HEK293T (cell line): Measurements from ENCODE around the gene IL10RB.

Experiments used
- BHLHE40 ChIP-seq: fragments of 450-650 bp; IDR thresholded peaks from 2 replicates; pipeline ENCODE4 v1.6.1; 2016; ENCODE audit warnings: mild to moderate bottlenecking, moderate library complexity, borderline replicate concordance
- ELF4 ChIP-seq: fragments of 450-650 bp; IDR thresholded peaks from 2 replicates; pipeline ENCODE4 v1.6.1; 2017; ENCODE audit warnings: antibody characterized with exemption
- FOXM1 ChIP-seq: fragments of 450-650 bp; IDR thresholded peaks from 2 replicates; pipeline ENCODE4 v1.6.1; 2017; ENCODE audit warnings: mild to moderate bottlenecking, borderline replicate concordance
- NFRKB ChIP-seq: fragments of 450-650 bp; IDR thresholded peaks from 2 replicates; pipeline ENCODE4 v1.6.1; 2016; ENCODE audit warnings: mild to moderate bottlenecking, moderate library complexity
- SUZ12 ChIP-seq: fragments of 450-650 bp; IDR thresholded peaks from 2 replicates; pipeline ENCODE4 v1.6.1; 2016; ENCODE audit warnings: mild to moderate bottlenecking
- TARDBP ChIP-seq: fragments of 450-650 bp; IDR thresholded peaks from 2 replicates; pipeline ENCODE4 v1.6.1; 2016
- TF ChIP-seq, protein P1 (sequence below): fragments of 450-650 bp; IDR thresholded peaks from 2 replicates; pipeline ENCODE4 v1.6.1; 2016

DNA sequence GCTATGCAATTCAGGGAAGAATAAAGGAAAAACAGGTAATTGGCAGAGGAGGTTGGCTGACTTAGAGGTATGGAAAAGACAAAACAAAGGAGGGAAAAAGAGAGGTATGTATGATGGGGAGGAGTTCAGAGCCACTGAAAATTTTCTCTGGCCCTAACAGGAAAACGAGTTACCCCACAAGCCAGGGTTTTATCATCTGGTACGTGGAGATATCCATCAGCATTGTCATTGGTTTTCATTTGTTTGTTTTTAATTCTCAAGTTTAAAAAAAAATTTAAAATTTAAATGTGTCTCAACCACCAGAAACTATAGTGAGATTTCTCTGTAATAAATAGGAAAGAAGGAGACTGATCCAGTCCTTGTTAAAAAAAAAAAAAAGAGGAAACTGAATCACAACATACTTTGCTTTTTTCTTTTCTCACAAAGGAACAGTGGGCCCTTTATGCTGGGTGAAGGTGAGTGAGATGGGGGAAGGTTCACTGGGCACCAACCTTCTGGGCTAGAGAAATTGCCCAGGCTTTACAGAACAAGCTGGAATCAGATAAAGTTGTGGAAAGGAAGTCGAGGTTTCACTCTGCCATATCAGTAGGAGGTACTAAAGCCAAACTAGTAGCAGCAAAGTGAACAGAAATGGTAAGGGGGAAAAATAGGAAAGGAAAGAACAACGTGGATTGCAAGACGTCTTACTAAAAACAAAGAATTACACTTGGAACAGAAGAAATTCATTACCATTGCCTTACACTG lies 33.7 kb upstream of the IL10RB start:
- TF ChIP-seq, protein P1, sequence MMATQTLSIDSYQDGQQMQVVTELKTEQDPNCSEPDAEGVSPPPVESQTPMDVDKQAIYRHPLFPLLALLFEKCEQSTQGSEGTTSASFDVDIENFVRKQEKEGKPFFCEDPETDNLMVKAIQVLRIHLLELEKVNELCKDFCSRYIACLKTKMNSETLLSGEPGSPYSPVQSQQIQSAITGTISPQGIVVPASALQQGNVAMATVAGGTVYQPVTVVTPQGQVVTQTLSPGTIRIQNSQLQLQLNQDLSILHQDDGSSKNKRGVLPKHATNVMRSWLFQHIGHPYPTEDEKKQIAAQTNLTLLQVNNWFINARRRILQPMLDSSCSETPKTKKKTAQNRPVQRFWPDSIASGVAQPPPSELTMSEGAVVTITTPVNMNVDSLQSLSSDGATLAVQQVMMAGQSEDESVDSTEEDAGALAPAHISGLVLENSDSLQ = no peak
- TF ChIP-seq BHLHE40 (no peak), NFRKB (no peak), SUZ12 (no peak), FOXM1 (no peak), TARDBP (no peak), ELF4 (no peak)
